Mucosa of rectum (tissue), 2 donors: ENCODE measurements around the gene TNFAIP1.

Source experiments
- H3K27ac ChIP-seq, 2 donors: one replicate each; pipeline ENCODE4 v1.7.0; 2013; ENCODE audit warnings: inconsistent platforms in 2 of 2, low read depth in 2 of 2, low read length in 2 of 2
- H3K27me3 ChIP-seq, 2 donors: one replicate each; pipeline ENCODE4 v1.7.0; 2013; ENCODE audit warnings: low read length in 2 of 2; ENCODE audit not compliant: control insufficient read depth in 2 of 2, insufficient read depth in 2 of 2
- H3K36me3 ChIP-seq, 2 donors: one replicate each; pipeline ENCODE4 v1.7.0; 2013; ENCODE audit warnings: low read length in 2 of 2; ENCODE audit not compliant: control insufficient read depth in 2 of 2, insufficient read depth in 2 of 2
- H3K4me1 ChIP-seq, 2 donors: one replicate each; pipeline ENCODE4 v1.7.0; 2013; ENCODE audit warnings: low read length in 2 of 2, mild to moderate bottlenecking in 1 of 2; ENCODE audit not compliant: control insufficient read depth in 2 of 2, insufficient read depth in 2 of 2
- H3K4me3 ChIP-seq, 2 donors: one replicate each; pipeline ENCODE4 v1.7.0; 2013; ENCODE audit warnings: low read length in 2 of 2
- H3K9ac ChIP-seq, 2 donors: one replicate each; pipeline ENCODE4 v1.7.0; 2013; ENCODE audit warnings: low read length in 2 of 2, low read depth in 1 of 2, mild to moderate bottlenecking in 1 of 2
- H3K9me3 ChIP-seq, 2 donors: one replicate each; pipeline ENCODE4 v1.7.0; 2013; ENCODE audit warnings: low read length in 2 of 2; ENCODE audit not compliant: control insufficient read depth in 2 of 2
- donor health status: healthy.
- donor health status: Normal muscosa, but diverticular disease.

TNFAIP1 gene

DNA sequence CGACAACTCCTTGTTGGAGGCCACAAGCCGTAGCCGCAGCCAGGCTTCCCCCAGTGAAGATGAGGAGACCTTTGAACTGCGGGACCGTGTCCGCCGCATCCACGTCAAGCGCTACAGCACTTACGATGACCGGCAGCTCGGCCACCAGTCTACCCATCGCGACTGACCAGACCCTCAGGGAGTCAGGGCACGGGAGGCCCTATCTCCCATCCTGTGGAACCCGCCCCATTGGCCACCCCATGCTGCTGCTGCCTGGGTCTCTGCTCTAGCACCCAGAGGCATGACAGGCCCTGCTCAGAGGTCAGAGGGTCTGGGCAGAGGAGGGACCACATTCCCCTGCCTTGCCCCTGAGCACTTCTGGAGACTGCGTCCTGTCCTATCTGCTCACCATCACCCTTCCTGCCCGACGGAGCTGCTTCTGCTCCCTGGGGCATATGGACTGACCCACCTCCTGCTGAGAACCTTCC lies 8.9 kb downstream of the TNFAIP1 start:
- Histone ChIP-seq H3K27ac (no peak overlapping the region), H3K4me1 (no peaks in the 10 kb centered on the region), H3K27me3 (no peaks in the 10 kb centered on the region), H3K9ac (no peak overlapping the region), H3K36me3 (peaks cover 73 to 92% of the 10 kb centered on the region in 2 donors), H3K4me3 (no peak overlapping the region), H3K9me3 (no peaks in the 10 kb centered on the region)

DNA sequence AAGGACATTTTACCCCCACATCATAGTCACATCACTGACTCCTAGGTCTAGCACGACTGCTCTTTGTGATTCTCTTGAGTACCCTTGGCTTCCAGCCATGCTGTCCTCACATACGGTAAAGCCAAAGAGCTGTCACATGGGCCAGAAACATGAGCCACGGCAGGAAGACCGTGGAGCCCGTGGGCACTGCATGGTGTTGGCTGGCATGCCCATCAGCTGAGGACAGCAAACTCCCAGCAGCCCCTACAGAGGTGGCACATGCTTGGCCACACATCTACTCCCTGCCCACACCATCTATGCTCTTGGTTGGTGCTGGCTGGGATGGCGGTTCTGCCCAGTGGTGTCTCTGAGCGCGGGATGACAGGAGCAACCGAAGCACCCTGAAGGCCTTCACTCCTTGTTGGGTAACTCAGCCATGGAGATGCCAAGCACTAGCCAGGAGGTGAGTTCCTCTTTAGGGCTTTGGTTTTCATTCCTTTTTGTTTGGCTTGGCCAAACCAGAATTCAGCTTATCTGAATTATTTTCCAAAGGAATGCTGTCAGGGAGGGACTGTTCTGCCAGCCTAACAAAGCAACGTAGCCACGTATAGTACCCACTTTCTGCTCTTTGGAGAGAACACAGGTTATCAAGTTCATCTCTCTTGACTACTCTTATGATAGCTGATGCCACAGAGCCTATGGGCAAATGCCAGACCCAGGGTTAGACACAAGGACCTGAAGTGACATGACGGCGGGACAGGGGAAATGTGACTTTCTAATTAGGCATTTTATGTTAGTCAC lies 10.0 kb downstream of the TNFAIP1 start:
- Histone ChIP-seq H3K9ac (no peak overlapping the region), H3K27ac (no peak overlapping the region), H3K4me1 (no peaks in the 10 kb centered on the region), H3K9me3 (no peaks in the 10 kb centered on the region), H3K4me3 (no peak overlapping the region), H3K36me3 (peaks cover 76 to 89% of the 10 kb centered on the region in 2 donors), H3K27me3 (no peaks in the 10 kb centered on the region)

DNA sequence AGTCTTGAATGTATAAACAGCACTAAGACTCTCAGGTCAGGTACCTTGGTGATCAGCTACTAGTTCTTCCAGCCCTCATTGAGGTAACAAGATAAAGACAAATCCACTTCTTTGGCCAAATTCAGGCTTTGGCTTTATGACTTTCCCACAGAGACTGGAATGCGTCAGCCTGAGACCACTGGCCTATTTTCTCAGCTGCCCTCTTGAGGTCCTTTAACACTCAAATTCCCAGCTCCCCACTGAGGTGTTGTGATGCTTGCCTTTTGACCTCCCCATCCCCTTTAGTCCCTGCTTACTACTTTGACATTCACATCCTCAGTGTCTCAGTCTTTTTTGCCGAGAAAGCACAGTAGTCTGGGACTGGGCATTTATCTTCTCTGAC lies 10.6 kb downstream of the TNFAIP1 start:
- no peak overlapping the region for H3K27ac ChIP-seq
- no peaks in the 10 kb centered on the region for H3K9me3 ChIP-seq
- no peaks in the 10 kb centered on the region for H3K4me1 ChIP-seq
- peaks cover 78 to 90% of the 10 kb centered on the region in 2 donors for H3K36me3 ChIP-seq
- no peaks in the 10 kb centered on the region for H3K27me3 ChIP-seq
- no peak overlapping the region for H3K9ac ChIP-seq
- no peak overlapping the region for H3K4me3 ChIP-seq

DNA sequence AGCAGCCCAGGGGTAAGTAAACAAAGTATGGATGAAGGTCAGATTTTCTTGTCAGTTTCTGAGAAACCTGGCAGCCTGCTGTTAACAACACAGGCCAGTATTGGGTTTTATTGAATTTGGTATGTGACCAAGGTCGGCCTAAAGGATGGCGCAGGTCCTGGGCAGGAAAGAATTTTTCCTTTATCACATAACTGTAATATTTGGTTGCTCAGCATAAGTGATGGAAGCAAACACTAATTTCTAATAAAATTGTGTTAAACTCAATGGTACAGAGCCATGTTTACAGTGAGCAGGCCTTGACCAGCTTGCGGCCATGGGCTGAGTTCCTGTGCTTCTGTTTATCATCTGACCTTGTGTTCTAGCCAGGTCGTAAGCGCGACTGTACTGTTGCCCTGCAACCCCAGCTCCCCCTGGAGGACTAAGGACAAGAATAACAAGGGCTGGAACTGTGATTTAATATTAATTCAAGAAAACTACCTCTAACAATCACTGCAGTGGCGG lies 11.2 kb downstream of the TNFAIP1 start:
- no peaks in the 10 kb centered on the region for H3K4me1 ChIP-seq
- no peak overlapping the region for H3K4me3 ChIP-seq
- H3K36me3 ChIP-seq: peaks cover 78 to 90% of the 10 kb centered on the region in 2 donors
- H3K27me3 ChIP-seq: no peaks in the 10 kb centered on the region
- H3K9me3 ChIP-seq: no peaks in the 10 kb centered on the region
- H3K9ac ChIP-seq: no peak overlapping the region
- H3K27ac ChIP-seq: no peak overlapping the region

DNA sequence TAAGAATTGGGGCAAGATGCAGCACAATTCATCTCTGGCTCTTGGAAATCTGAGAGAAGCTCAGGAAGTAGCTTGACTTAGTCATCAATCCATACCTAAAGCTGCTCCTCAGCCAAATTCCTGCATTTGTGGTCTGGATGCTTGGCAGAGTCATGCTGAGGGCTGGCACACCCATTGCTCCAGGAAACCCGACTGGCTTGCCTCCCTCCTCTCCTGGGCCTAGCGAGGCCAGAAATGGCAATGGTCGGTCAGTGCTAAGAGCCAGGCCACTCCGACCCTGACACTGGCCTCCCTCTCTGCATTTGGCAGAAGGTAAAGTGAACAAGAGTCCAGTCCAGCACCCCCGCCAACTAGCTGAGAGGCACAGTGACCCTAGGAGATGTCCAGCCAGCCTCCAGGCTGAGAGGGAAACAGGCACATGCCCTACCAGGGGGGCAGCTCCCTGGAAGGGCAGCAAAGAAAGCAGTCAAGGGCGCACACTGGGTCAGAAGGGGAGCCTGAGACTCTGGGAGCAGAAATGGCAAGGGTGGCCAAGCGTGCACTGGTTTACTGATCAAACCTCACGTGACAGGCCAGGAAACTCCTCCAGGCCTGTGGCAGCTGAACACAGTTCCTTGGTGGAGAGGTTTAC lies 11.8 kb downstream of the TNFAIP1 start:
- Histone ChIP-seq H3K36me3 (peaks cover 74 to 89% of the 10 kb centered on the region in 2 donors), H3K9me3 (no peaks in the 10 kb centered on the region), H3K27ac (no peak overlapping the region), H3K9ac (no peak overlapping the region), H3K4me1 (no peaks in the 10 kb centered on the region), H3K4me3 (no peak overlapping the region), H3K27me3 (no peaks in the 10 kb centered on the region)

DNA sequence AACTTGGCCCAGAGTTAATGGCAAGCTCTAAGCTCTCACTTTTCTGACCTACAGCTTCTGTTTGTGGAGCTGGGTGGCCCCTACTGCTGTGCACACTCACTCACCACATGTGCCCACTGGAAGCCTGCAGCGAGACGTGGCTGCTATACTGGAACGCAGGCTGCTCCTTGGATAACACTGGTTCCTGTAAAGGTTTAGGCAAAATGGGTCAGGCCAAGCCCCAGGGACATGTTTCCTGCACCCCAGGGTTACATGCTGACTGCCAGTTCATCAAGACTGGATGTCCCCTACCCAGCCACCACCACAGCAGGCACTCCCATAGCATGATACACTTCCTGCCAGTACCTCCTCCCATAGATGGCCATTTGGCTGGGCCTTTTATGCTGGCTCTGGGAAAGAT lies 13.4 kb downstream of the TNFAIP1 start:
- Histone ChIP-seq H3K4me3 (no peak overlapping the region), H3K27me3 (no peaks in the 10 kb centered on the region), H3K9ac (no peak overlapping the region), H3K36me3 (peaks cover 74 to 86% of the 10 kb centered on the region in 2 donors), H3K9me3 (no peaks in the 10 kb centered on the region), H3K27ac (no peak overlapping the region), H3K4me1 (no peaks in the 10 kb centered on the region)

DNA sequence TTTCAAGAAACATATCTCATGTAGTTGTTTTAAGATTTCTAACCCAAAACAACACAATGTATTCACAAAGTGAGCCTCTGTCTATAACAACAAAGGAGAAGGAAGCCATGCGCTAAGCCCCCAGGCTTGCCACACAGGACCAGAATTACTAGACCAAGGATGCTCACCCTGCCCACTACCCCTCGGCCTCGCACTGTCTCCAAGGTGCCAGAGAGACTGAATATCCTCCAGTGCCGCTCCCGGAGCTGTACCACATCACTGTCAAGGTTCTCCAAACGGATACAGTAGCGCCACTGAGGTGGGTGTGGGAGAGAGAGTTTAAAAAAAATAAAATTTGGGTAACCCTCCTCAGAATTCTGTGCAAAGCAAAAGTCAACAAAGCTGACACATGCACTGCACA lies 14.7 kb downstream of the TNFAIP1 start:
- H3K9ac ChIP-seq: no peak overlapping the region

DNA sequence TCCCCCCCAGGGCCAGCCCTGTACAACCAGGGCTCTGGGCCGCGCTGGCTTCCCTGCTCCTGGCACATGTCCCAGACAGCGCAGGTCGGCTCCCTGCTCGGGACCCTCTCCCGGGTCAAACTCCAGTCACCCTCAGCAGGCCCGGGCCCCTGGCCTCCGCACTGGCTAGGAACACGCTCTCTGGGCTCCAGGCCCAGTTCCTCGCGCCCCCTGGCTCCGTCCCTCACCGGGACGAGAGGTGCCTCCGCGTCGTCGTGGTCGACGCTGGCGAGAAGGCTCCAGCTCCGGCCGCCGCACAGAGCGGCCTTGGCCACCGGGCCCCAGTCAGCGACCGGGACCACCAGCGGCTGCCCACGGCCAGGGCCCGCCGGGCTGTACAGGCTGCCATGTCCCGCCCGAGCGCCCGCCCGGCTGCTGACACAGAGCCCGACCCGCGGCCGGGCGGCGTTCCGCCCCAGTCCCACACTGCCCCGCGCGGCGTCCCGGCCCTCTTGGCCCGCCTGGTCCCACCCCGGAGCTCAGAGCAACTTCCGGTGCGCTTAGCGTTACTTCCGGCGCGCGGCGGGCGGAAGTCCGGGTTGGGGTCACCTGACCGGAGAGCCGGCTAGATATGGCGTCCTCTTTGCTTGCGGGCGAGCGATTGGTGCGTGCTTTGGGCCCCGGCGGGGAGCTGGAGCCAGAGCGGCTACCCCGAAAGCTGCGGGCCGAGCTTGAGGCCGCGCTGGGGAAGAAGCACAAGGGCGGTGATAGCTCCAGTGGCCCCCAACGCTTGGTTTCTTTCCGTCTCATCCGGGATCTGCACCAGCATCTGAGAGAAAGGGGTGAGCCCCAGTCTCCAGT lies 21.7 kb downstream of the TNFAIP1 start, which contains the start of gene POLDIP2:
TSS of gene POLDIP2 (minus strand) at position 467 of the 840 bp plus-strand sequence. CDS start at position 388, 79 bp downstream.
- H3K27ac ChIP-seq: peak within 1 kb of the TSS; percentile 71 to 82
- H3K36me3 ChIP-seq: peaks cover 32 to 50% of the 10 kb centered on the region in 2 donors

More for the DNA sequence above, 14.7 kb downstream of the TNFAIP1 start:
- Histone ChIP-seq H3K36me3 (peaks cover 69 to 85% of the 10 kb centered on the region in 2 donors), H3K9me3 (no peaks in the 10 kb centered on the region), H3K27ac (no peak overlapping the region), H3K27me3 (no peaks in the 10 kb centered on the region), H3K4me1 (no peaks in the 10 kb centered on the region), H3K4me3 (no peak overlapping the region)

DNA sequence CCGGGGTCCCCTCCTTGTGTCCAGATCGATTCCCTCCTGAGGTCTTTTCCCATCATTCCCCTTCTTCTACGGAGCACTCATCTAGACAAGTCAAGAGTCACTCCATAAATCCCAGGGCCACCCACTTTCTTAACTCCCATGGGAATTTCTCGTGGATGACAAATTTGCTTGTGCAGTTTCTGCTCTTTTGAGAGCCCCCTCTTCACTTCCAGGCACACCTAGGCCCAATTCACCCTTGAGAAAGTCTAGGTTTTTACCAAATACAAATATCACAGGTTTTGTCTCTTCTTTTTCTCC lies 22.3 kb downstream of the TNFAIP1 start:
- Histone ChIP-seq H3K4me3 (peak overlapping the region; percentile 76 to 91), H3K27me3 (no peaks in the 10 kb centered on the region), H3K4me1 (peaks cover 12 to 17% of the 10 kb centered on the region in 2 donors), H3K9me3 (no peaks in the 10 kb centered on the region), H3K27ac (peak overlapping the region in 1 of 2 donors; percentile 52), H3K9ac (peak overlapping the region; percentile 62 to 77), H3K36me3 (peaks cover 33 to 52% of the 10 kb centered on the region in 2 donors)

More for the DNA sequence above, 21.7 kb downstream of the TNFAIP1 start, which contains the start of gene POLDIP2:
- Histone ChIP-seq H3K9ac (peak within 1 kb of the TSS; percentile 85 to 97), H3K4me3 (peak within 1 kb of the TSS; percentile 78 to 91), H3K27me3 (no peaks in the 10 kb centered on the region), H3K4me1 (peaks cover 12 to 17% of the 10 kb centered on the region in 2 donors), H3K9me3 (no peaks in the 10 kb centered on the region)
